Left ventricle myocardium superior (tissue), 1 donor: ENCODE results near the gene VPS25. TPM values are rescaled to one million over a fixed set of nuclear protein-coding genes. Genes with fewer than 3 reads are reported as not detected.
A peak's percentile ranks its signal among the peaks of the same experiment; 100 is the strongest.

Experiments used
- ATAC-seq: fragments of 200-7000 bp; cut with Tn5 transposase; one replicate; pipeline ENCODE4 v1.9.1; 2020; ENCODE audit warnings: mild to moderate bottlenecking, moderate library complexity
- DNase-seq: peaks from one replicate; pipeline ENCODE4 v3.0.0-alpha.2; 2020
- intact Hi-C: fragments of 100-400 bp; cut with micrococcal nuclease; formaldehyde crosslinking; loops from one replicate; pipeline ENCODE4 v1.11.0; 2022
- microRNA-seq: library from miRNA; unstranded; fragments of <30 nt; microRNA quantifications from one replicate; pipeline ENCODE4 v1.2.0, GENCODE V29; 2020; ENCODE audit warnings: borderline number of aligned reads
- total RNA-seq: library from RNA; stranded (reverse); fragmentation: NEBNext Ultra II Directional; extraction: Animal tissue kit (Norgen Biotek cat#: 25700); gene quantifications from one replicate; pipeline ENCODE4 v1.2.1, GENCODE V29; 2021
- donor health status: DM: no; HTN: yes; CAD: no; lungs with severe emphysema.

Gene VPS25
- total RNA-seq, 1 donor from 2014 or later: 29.6 TPM

GRCh38 chr17:42819939-42820535 lies 46.8 kb downstream of the VPS25 start:
- ATAC-seq (no peak), DNase-seq (peak; percentile 65)
- intact Hi-C loops: loop anchor here (10.0 kb wide), 1 partner anchor 95 kb away; no protein-coding TSS in a partner anchor

GRCh38 chr17:42821176-42821575 lies 47.9 kb downstream of the VPS25 start:
- intact Hi-C loops: loop anchor here (10.0 kb wide), 1 partner anchor 96 kb away; no protein-coding TSS in a partner anchor
- no peak for ATAC-seq
- no peak for DNase-seq

GRCh38 chr17:42827472-42827871 lies 54.2 kb downstream of the VPS25 start:
- no peak for DNase-seq
- no peak for ATAC-seq
- intact Hi-C loops: loop anchor here (10.0 kb wide), 1 partner anchor 103 kb away; no protein-coding TSS in a partner anchor

Small RNA genes lying within 50 kb of the gene (microRNA-seq; reads per million reads assigned to microRNA genes)
- not detected for gene MIR6781

Other genes with a start within 250 kb of the VPS25 start
- gene NAGLU, start 237.2 kb upstream of the VPS25 start, total RNA-seq: 8.3 TPM
- gene HSD17B1, start 220.5 kb upstream of the VPS25 start, total RNA-seq: 1.4 TPM
- 45.2 TPM for gene COASY, start 211.3 kb upstream of the VPS25 start, total RNA-seq
- gene MLX, start 206.3 kb upstream of the VPS25 start, total RNA-seq: 72.3 TPM
- gene PSMC3IP, start 195.7 kb upstream of the VPS25 start, total RNA-seq: 3.1 TPM
- gene RETREG3, start 164.1 kb upstream of the VPS25 start, total RNA-seq: 25.7 TPM
- 46.0 TPM for gene TUBG1, start 163.8 kb upstream of the VPS25 start, total RNA-seq
- 17.1 TPM for gene TUBG2, start 114.2 kb upstream of the VPS25 start, total RNA-seq
- 35.7 TPM for gene PLEKHH3, start 96.5 kb upstream of the VPS25 start, total RNA-seq
- 1.7 TPM for gene CCR10, start 91.6 kb upstream of the VPS25 start, total RNA-seq
- gene CNTNAP1, start 90.9 kb upstream of the VPS25 start, total RNA-seq: 7.0 TPM
- 49.6 TPM for gene EZH1, start 28.4 kb upstream of the VPS25 start, total RNA-seq
- gene RAMP2, start 12.2 kb upstream of the VPS25 start, total RNA-seq: 39.3 TPM
- gene WNK4, start 7.2 kb downstream of the VPS25 start, total RNA-seq: not detected
- 70.4 TPM for gene COA3, start 25.3 kb downstream of the VPS25 start, total RNA-seq
- gene CNTD1, start 25.4 kb downstream of the VPS25 start, total RNA-seq: 0.10 TPM
- 76.8 TPM for gene BECN1, start 50.8 kb downstream of the VPS25 start, total RNA-seq
- 71.2 TPM for gene PSME3, start 59.9 kb downstream of the VPS25 start, total RNA-seq
- gene AOC2, start 71.1 kb downstream of the VPS25 start, total RNA-seq: 0.40 TPM
- 6.1 TPM for gene AOC3, start 77.8 kb downstream of the VPS25 start, total RNA-seq
- gene G6PC1, start 127.3 kb downstream of the VPS25 start, total RNA-seq: not detected
- 31.5 TPM for gene AARSD1, start 191.0 kb downstream of the VPS25 start, total RNA-seq
- gene PTGES3L, start 206.6 kb downstream of the VPS25 start, total RNA-seq: 50.7 TPM
- 12.7 TPM for gene RUNDC1, start 207.1 kb downstream of the VPS25 start, total RNA-seq
- 694 TPM for gene RPL27, start 225.0 kb downstream of the VPS25 start, total RNA-seq
- gene IFI35, start 233.3 kb downstream of the VPS25 start, total RNA-seq: 13.2 TPM
- gene VAT1, start 248.9 kb downstream of the VPS25 start, total RNA-seq: 77.0 TPM